ENCODE measurements around the gene MEIS3.
A peak's percentile ranks its signal among the peaks of the same experiment; 100 is the strongest.

Gene MEIS3

GRCh38 chr19:47411101-47411500, 8.2 kb downstream of the MEIS3 start:
- Histone ChIP-seq H3K27me3 (ENCODE audit: insufficient read depth, poor library complexity, severe bottlenecking) (peaks cover 37% of the 10 kb centered on the region), H3K27ac (replicated peaks) (no peak overlapping the region), H3K4me3 (replicated peaks; ENCODE audit: insufficient read depth, low read length) (no peak overlapping the region)
- DNase-seq (ENCODE audit: low read depth in 1 of 2, low spot score in 1 of 2): no peak
- no peak for TF ChIP-seq GABPA (IDR thresholded peaks at IDR 0.05; ENCODE audit: low read depth)
- no peak for TF ChIP-seq CTCF (IDR thresholded peaks at IDR 0.05; ENCODE audit: insufficient read depth, low read length)
- no peak for TF ChIP-seq SPI1 (IDR thresholded peaks at IDR 0.05; ENCODE audit: borderline replicate concordance, low read depth)
- no peak for TF ChIP-seq REST (IDR thresholded peaks at IDR 0.05; ENCODE audit: insufficient replicate concordance, low read depth)
- no peak for TF ChIP-seq POLR2AphosphoS5 (IDR thresholded peaks at IDR 0.05; ENCODE audit: low read depth)

- DNase-seq (ENCODE audit: low read depth in 1 of 2, low spot score in 1 of 2): no peak
- peaks cover 24% of the 10 kb centered on the region for H3K27me3 ChIP-seq (ENCODE audit: insufficient read depth, poor library complexity, severe bottlenecking)
- no peak overlapping the region for H3K27ac ChIP-seq (replicated peaks)
- H3K4me3 ChIP-seq (replicated peaks; ENCODE audit: insufficient read depth, low read length): no peak overlapping the region
- TF ChIP-seq GABPA (IDR thresholded peaks at IDR 0.05; ENCODE audit: low read depth) (no peak), REST (IDR thresholded peaks at IDR 0.05; ENCODE audit: insufficient replicate concordance, low read depth) (peak; percentile 30), SPI1 (IDR thresholded peaks at IDR 0.05; ENCODE audit: borderline replicate concordance, low read depth) (no peak), CTCF (IDR thresholded peaks at IDR 0.05; ENCODE audit: insufficient read depth, low read length) (no peak), POLR2AphosphoS5 (IDR thresholded peaks at IDR 0.05; ENCODE audit: low read depth) (no peak)
These were observed 11.0 kb downstream of the MEIS3 start for GRCh38 chr19:47408156-47408938.

GRCh38 chr19:47407417-47407774, 11.9 kb downstream of the MEIS3 start:
- Histone ChIP-seq H3K4me3 (replicated peaks; ENCODE audit: insufficient read depth, low read length) (no peak overlapping the region), H3K27ac (replicated peaks) (no peak overlapping the region), H3K27me3 (ENCODE audit: insufficient read depth, poor library complexity, severe bottlenecking) (peaks cover 19% of the 10 kb centered on the region)
- TF ChIP-seq POLR2AphosphoS5 (IDR thresholded peaks at IDR 0.05; ENCODE audit: low read depth) (no peak), CTCF (IDR thresholded peaks at IDR 0.05; ENCODE audit: insufficient read depth, low read length) (no peak), REST (IDR thresholded peaks at IDR 0.05; ENCODE audit: insufficient replicate concordance, low read depth) (no peak), SPI1 (IDR thresholded peaks at IDR 0.05; ENCODE audit: borderline replicate concordance, low read depth) (no peak), GABPA (IDR thresholded peaks at IDR 0.05; ENCODE audit: low read depth) (no peak)
- no peak for DNase-seq (ENCODE audit: low read depth in 1 of 2, low spot score in 1 of 2)

All from HL-60 (cell line).